Measurements from ENCODE around the gene CDH22. TPM values are rescaled to one million over a fixed set of nuclear protein-coding genes. Genes with fewer than 3 reads are reported as not detected.

Gene CDH22
- total RNA-seq, 2 donors from 2014 or later: 0.22 to 0.77 TPM

DNA sequence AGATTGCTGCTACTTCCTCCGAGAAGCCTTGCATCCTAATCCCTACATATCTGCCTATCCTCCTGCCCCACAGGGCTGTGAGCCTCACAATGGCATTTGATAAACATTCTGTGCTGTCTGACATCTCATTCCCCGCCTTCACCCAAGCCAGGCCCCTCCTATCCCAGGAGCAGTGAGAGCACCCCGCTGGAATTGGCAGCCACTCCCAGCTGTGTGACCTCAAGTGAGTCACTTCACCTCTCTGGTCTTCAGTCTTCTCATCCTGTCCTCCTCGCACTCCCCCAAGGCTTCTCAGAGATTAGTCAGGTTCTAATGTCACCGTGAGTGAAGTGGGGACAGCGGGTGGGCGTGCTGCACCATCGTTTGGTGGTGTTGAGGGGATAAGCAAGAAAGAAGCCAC, 81.7 kb downstream of the CDH22 start:
- DNase-seq: peak; percentile 77
- no peaks in the 10 kb centered on the region for H3K9me3 ChIP-seq (ENCODE audit: control insufficient read depth, low read length)
- no peak overlapping the region for H3K9ac ChIP-seq (ENCODE audit: extremely low read depth, low read length, poor library complexity, severe bottlenecking)
- 54 to 62% methylated on average over 7 to 8 of the region's 8 CpGs for WGBS, 2 experiments (ENCODE audit: insufficient coverage in 1 of 2, insufficient read length in 1 of 2)
- H3K4me3 ChIP-seq (ENCODE audit: low read length): no peak overlapping the region
- no peaks in the 10 kb centered on the region for H3K36me3 ChIP-seq (ENCODE audit: control insufficient read depth, insufficient read depth, low read length)
- no peaks in the 10 kb centered on the region for H3K36me3 Mint-ChIP-seq (ENCODE audit: low read depth)
- peaks cover 26% of the 10 kb centered on the region for H3K4me1 Mint-ChIP-seq
- TF ChIP-seq, protein P1, sequence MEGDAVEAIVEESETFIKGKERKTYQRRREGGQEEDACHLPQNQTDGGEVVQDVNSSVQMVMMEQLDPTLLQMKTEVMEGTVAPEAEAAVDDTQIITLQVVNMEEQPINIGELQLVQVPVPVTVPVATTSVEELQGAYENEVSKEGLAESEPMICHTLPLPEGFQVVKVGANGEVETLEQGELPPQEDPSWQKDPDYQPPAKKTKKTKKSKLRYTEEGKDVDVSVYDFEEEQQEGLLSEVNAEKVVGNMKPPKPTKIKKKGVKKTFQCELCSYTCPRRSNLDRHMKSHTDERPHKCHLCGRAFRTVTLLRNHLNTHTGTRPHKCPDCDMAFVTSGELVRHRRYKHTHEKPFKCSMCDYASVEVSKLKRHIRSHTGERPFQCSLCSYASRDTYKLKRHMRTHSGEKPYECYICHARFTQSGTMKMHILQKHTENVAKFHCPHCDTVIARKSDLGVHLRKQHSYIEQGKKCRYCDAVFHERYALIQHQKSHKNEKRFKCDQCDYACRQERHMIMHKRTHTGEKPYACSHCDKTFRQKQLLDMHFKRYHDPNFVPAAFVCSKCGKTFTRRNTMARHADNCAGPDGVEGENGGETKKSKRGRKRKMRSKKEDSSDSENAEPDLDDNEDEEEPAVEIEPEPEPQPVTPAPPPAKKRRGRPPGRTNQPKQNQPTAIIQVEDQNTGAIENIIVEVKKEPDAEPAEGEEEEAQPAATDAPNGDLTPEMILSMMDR (conservative IDR thresholded peaks at IDR 0.05): no peak
- no peak overlapping the region for H3K27ac ChIP-seq (ENCODE audit: low read depth, low read length)
- H3K27me3 Mint-ChIP-seq (ENCODE audit: insufficient read depth): peaks cover 5% of the 10 kb centered on the region
- no peaks in the 10 kb centered on the region for H3K9me3 Mint-ChIP-seq
- H3K27ac Mint-ChIP-seq: no peak overlapping the region
- no peaks in the 10 kb centered on the region for H3K27me3 ChIP-seq (ENCODE audit: control insufficient read depth, insufficient read depth, low read length, poor library complexity, severe bottlenecking)
- H3K4me1 ChIP-seq (ENCODE audit: control insufficient read depth, insufficient read depth, low read length): no peaks in the 10 kb centered on the region
- no peak overlapping the region for H3K4me3 Mint-ChIP-seq

DNA sequence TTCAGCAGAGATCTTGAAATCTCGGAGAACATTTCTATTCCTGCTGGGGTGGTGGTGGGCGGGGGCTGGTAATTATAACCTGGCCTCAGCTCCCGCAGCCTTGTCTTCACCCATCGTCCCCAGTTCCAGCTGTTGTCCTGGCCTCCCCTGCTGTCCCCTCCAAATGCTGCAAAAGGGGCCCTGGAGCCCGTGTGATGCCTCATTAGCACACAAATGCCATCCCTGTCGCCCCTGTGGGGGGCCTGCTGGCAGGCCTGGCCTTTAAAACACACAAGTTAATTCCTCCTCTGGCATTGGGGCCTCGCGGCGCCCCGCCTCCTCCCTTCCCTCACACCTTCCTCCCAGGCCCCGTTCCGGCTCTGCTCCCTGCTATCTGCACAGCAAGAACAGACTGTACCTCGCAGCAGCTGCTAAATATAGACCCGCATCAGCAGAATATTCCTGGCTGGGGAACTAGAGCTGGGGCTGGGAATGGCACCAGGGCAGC, 85.7 kb downstream of the CDH22 start:
- Mint-ChIP-seq H3K4me3 (no peak overlapping the region), H3K4me1 (peaks cover 32% of the 10 kb centered on the region), H3K36me3 (ENCODE audit: low read depth) (no peaks in the 10 kb centered on the region), H3K27me3 (ENCODE audit: insufficient read depth) (no peaks in the 10 kb centered on the region), H3K9me3 (no peaks in the 10 kb centered on the region), H3K27ac (no peak overlapping the region)
- no peaks in the 10 kb centered on the region for H3K4me1 ChIP-seq (ENCODE audit: control insufficient read depth, insufficient read depth, low read length)
- no peaks in the 10 kb centered on the region for H3K36me3 ChIP-seq (ENCODE audit: control insufficient read depth, insufficient read depth, low read length)
- H3K27me3 ChIP-seq (ENCODE audit: control insufficient read depth, insufficient read depth, low read length, poor library complexity, severe bottlenecking): no peaks in the 10 kb centered on the region
- no peak overlapping the region for H3K27ac ChIP-seq (ENCODE audit: low read depth, low read length)
- no peak overlapping the region for H3K4me3 ChIP-seq (ENCODE audit: low read length)
- no peaks in the 10 kb centered on the region for H3K9me3 ChIP-seq (ENCODE audit: control insufficient read depth, low read length)
- no peak overlapping the region for H3K9ac ChIP-seq (ENCODE audit: extremely low read depth, low read length, poor library complexity, severe bottlenecking)
- 42 to 45% methylated on average over 9 to 14 of the region's 14 CpGs for WGBS, 2 experiments (ENCODE audit: insufficient coverage in 1 of 2, insufficient read length in 1 of 2)
- TF ChIP-seq, protein P1 (conservative IDR thresholded peaks at IDR 0.05): no peak
- DNase-seq: peak; percentile 88

DNA sequence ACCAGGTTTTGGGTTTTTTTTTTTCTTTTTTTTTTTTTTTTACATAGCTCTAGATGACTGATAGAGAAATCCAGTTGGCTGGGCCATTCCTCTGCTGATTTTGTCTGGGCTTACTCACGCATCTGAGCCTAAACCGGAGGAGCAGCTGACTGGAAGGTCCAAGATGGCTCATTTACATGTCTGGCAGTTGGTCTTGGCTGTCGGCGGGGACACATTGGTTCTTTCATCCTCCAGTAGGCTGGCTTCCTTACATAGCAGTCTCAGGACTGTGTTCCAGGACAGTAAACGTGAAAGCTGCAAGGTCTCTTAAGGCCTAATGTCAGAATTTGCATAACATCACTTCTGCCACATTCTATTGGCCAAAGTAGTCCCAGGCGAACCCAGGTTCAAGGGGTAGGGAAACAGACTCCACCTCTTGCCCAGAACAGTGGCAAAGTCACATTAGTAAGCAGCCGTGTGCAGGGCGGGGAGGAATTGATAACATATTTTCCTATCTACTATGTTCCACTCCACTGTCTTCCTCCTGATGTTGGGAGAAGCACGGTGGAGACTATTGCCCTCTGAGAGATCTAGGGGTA, 87.0 kb downstream of the CDH22 start:
- Mint-ChIP-seq H3K4me3 (no peak overlapping the region), H3K4me1 (peaks cover 32% of the 10 kb centered on the region), H3K9me3 (no peaks in the 10 kb centered on the region), H3K27ac (no peak overlapping the region), H3K36me3 (ENCODE audit: low read depth) (no peaks in the 10 kb centered on the region), H3K27me3 (ENCODE audit: insufficient read depth) (no peaks in the 10 kb centered on the region)
- Histone ChIP-seq H3K4me1 (ENCODE audit: control insufficient read depth, insufficient read depth, low read length) (peaks cover 2% of the 10 kb centered on the region), H3K9me3 (ENCODE audit: control insufficient read depth, low read length) (no peaks in the 10 kb centered on the region), H3K27me3 (ENCODE audit: control insufficient read depth, insufficient read depth, low read length, poor library complexity, severe bottlenecking) (no peaks in the 10 kb centered on the region), H3K36me3 (ENCODE audit: control insufficient read depth, insufficient read depth, low read length) (no peaks in the 10 kb centered on the region), H3K27ac (ENCODE audit: low read depth, low read length) (peak overlapping the region; percentile 88), H3K9ac (ENCODE audit: extremely low read depth, low read length, poor library complexity, severe bottlenecking) (no peak overlapping the region), H3K4me3 (ENCODE audit: low read length) (no peak overlapping the region)
- TF ChIP-seq, protein P1 (conservative IDR thresholded peaks at IDR 0.05): no peak
- no peak for DNase-seq
- 81 to 83% methylated on average over 8 to 9 of the region's 9 CpGs for WGBS, 2 experiments (ENCODE audit: insufficient coverage in 1 of 2, insufficient read length in 1 of 2)
